ENCODE measurements around the gene RASGEF1C. TPM values are rescaled to one million over a fixed set of nuclear protein-coding genes. Genes with fewer than 3 reads are reported as not detected.

Gene RASGEF1C
- total RNA-seq, 2 experiments from 2014 or later = not detected

- H3K36me3 Mint-ChIP-seq = no peaks in the 10 kb centered on the region
- no peak for DNase-seq
- H3K27me3 Mint-ChIP-seq = peaks cover 6% of the 10 kb centered on the region
- no peak overlapping the region for H3K27ac Mint-ChIP-seq
- H3K4me3 Mint-ChIP-seq = no peak overlapping the region
- H3K9me3 Mint-ChIP-seq = no peaks in the 10 kb centered on the region
- H3K4me1 Mint-ChIP-seq = no peaks in the 10 kb centered on the region
Measured at GRCh38 chr5:180141068-180141660, 67.8 kb downstream of the RASGEF1C start.

DNA sequence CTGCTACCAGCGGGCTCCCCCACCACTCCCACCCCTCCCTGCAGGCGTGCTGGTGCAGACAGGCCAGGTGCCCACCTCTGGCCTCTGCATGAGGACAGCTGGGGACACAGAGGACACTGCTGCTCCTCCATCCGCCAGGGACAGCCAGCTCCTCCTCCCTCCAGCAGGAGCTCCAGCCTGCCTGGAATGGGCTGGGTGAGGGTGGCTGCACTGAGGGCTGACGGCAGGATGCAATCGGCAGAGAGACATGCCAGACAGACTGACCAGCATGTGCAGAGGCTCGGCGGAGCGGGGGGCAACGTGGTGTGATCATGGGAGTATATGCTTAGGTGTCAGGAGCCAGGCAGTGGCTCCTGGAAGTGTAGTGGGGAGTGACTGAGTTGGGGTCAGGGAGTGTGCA, 68.4 kb downstream of the RASGEF1C start:
- no peaks in the 10 kb centered on the region for H3K9me3 Mint-ChIP-seq
- peaks cover 6% of the 10 kb centered on the region for H3K27me3 Mint-ChIP-seq
- H3K36me3 Mint-ChIP-seq = no peaks in the 10 kb centered on the region
- H3K27ac Mint-ChIP-seq = no peak overlapping the region
- no peak overlapping the region for H3K4me3 Mint-ChIP-seq
- DNase-seq = no peak
- peaks cover 2% of the 10 kb centered on the region for H3K4me1 Mint-ChIP-seq

DNA sequence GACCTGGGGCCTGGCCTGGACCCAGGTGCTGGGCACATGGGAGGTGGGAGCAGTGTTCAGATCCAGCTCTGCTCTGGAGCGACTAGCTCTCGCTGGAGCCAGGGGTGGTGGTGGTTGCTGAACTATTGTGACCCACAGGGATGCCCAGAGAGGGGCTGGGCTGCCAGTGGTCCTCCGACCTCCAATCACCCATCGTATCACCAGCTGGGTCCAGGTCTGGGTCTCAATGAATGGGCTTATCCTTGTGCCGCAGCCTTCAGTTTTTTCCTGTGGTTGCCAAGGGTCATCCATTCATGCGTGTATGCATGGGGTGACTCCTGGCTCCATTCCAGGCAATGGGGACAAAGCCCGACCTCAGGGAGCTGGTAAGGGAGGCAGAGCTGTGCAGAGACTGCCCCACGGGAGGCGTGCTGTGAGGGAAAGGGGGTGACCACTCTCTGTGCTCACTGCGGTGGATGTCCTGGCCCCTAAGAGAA, 68.9 kb downstream of the RASGEF1C start:
- no peak overlapping the region for H3K27ac Mint-ChIP-seq
- H3K36me3 Mint-ChIP-seq = no peaks in the 10 kb centered on the region
- H3K9me3 Mint-ChIP-seq = no peaks in the 10 kb centered on the region
- H3K4me3 Mint-ChIP-seq = no peak overlapping the region
- peaks cover 6% of the 10 kb centered on the region for H3K4me1 Mint-ChIP-seq
- peaks cover 6% of the 10 kb centered on the region for H3K27me3 Mint-ChIP-seq
- DNase-seq = no peak

GRCh38 chr5:180139731-180140055, 69.3 kb downstream of the RASGEF1C start:
- no peaks in the 10 kb centered on the region for H3K36me3 Mint-ChIP-seq
- no peak overlapping the region for H3K27ac Mint-ChIP-seq
- H3K27me3 Mint-ChIP-seq = peaks cover 5% of the 10 kb centered on the region
- no peaks in the 10 kb centered on the region for H3K9me3 Mint-ChIP-seq
- peaks cover 10% of the 10 kb centered on the region for H3K4me1 Mint-ChIP-seq
- DNase-seq = no peak
- H3K4me3 Mint-ChIP-seq = no peak overlapping the region

DNA sequence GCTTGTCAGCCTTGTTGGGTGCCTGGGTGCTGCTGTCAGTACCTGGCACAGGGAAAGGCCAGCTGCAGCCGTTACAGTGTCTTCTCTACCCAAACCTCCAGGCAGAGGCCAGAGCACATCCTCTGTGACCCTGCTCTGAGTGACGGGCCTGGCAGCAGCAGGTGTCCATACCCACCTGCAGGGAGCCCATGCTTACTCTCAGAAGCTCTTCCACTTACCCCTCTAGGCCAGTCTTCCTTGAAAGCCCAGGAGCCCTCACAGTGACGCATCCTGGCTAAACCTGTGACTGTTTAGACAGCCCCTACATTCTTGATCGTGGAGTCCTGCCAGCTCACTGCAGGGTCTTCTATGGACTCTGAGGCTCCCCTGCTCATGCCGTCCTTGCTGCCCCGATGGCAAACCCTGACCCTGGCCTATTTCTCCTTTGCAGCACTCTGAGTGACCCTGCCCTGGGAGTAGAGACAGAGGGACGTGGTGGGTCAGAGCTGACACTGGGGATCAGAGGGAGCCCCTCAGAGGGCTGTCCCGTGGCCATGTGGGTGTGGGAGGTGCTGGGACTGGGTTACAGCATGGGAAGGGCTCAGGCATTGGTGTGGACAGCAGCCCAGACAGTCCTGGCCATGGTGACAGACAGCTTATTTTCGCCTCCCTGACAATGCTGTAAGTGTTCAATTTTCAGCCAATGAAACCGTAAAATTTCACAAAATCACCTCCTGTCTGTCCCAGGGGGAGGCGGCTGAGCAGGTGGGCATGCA, 69.9 kb downstream of the RASGEF1C start:
- Mint-ChIP-seq H3K27ac (no peak overlapping the region), H3K27me3 (peaks cover 3% of the 10 kb centered on the region)

GRCh38 chr5:180138214-180138975, 70.6 kb downstream of the RASGEF1C start:
- H3K4me3 Mint-ChIP-seq = no peak overlapping the region
- peaks cover 10% of the 10 kb centered on the region for H3K4me1 Mint-ChIP-seq
- H3K36me3 Mint-ChIP-seq = no peaks in the 10 kb centered on the region
- no peaks in the 10 kb centered on the region for H3K9me3 Mint-ChIP-seq
- DNase-seq = no peak
- H3K27ac Mint-ChIP-seq = no peak overlapping the region
- H3K27me3 Mint-ChIP-seq = peaks cover 3% of the 10 kb centered on the region

More for the DNA sequence above, 69.9 kb downstream of the RASGEF1C start:
- no peak for DNase-seq
- H3K4me1 Mint-ChIP-seq = peaks cover 10% of the 10 kb centered on the region
- no peaks in the 10 kb centered on the region for H3K9me3 Mint-ChIP-seq
- H3K36me3 Mint-ChIP-seq = no peaks in the 10 kb centered on the region
- no peak overlapping the region for H3K4me3 Mint-ChIP-seq

DNA sequence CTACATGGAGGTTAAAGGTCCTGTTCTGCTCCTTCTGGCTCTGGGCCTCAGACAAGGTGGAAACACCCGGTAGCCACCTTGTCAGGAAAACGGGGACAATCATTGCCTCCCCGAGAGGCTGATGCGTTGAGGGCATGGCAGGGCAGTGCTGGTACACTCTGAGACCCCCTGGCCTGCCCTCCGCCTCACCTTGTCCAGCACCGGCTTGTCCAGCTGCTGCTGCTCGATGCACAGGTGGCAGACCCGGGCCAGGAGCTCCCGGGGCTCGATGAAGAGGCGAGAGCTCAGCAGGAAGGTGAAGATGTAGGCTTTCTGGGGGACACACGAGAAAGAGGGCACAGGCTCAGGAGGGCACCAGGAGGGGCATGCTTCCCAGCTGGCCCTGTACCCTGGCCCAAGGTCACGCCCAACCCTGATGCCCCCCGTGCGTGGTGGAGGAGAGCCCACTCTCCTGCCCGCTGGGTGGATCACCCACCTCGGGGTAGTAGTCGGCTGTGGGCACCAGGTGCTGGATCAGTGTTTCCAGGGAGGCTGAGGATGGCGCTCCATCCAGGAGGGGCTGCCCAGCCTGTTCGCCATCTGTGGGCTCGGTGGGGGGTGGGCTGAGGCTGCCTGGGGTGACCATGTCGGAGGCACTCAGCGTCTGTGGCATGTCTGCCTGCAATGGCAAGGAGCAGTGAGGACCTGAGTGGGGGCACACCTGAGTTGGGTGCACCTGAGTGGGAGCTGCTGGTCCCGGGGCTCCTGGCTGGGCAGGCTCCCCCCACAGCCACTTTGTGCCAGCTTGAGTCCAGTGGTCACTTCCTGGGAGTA, 71.4 kb downstream of the RASGEF1C start:
- no peaks in the 10 kb centered on the region for H3K9me3 Mint-ChIP-seq
- peaks cover 10% of the 10 kb centered on the region for H3K4me1 Mint-ChIP-seq
- no peak overlapping the region for H3K27ac Mint-ChIP-seq
- no peak for DNase-seq
- no peak overlapping the region for H3K4me3 Mint-ChIP-seq
- H3K36me3 Mint-ChIP-seq = no peaks in the 10 kb centered on the region
- peaks cover 3% of the 10 kb centered on the region for H3K27me3 Mint-ChIP-seq

DNA sequence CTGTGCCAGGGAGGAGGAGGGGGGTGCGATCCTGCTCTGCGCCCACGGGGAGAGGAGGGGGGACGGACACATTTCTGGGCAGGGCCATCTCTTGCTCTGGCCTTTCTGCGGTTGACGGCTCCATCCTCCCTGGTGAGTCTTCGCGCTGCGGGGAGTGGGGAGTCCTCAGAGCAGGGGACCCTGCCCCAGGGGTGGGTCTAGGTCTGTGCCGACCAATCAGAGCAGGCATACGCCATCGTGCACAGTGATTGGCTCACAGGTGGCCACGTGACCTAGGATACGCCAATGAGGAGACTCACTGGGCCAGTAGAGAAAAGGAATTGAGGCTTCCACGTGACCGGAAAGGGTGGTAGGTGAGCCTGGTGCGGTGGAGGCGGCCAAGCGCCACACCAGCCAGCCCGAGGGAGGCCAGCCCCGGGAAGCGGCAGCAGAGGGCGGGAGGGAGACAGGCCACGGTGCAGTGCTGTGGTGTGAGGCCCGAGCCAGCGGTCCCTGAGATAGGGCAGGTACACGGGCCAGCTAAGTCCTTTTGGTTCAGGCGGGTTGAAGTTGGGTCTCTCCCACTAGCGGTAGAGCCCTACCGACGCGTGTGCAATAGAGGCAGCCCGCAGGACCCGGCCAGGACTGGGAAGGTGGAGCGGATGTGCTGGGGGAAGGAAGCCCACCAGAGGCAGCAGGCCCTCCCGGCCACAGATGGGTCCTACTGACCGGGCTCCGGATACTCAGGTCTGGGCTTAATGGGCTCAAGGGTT, 72.2 kb downstream of the RASGEF1C start:
- Mint-ChIP-seq H3K4me1 (peaks cover 10% of the 10 kb centered on the region), H3K9me3 (no peaks in the 10 kb centered on the region), H3K36me3 (no peaks in the 10 kb centered on the region), H3K27me3 (peaks cover 3% of the 10 kb centered on the region), H3K27ac (no peak overlapping the region), H3K4me3 (no peak overlapping the region)
- no peak for DNase-seq

DNA sequence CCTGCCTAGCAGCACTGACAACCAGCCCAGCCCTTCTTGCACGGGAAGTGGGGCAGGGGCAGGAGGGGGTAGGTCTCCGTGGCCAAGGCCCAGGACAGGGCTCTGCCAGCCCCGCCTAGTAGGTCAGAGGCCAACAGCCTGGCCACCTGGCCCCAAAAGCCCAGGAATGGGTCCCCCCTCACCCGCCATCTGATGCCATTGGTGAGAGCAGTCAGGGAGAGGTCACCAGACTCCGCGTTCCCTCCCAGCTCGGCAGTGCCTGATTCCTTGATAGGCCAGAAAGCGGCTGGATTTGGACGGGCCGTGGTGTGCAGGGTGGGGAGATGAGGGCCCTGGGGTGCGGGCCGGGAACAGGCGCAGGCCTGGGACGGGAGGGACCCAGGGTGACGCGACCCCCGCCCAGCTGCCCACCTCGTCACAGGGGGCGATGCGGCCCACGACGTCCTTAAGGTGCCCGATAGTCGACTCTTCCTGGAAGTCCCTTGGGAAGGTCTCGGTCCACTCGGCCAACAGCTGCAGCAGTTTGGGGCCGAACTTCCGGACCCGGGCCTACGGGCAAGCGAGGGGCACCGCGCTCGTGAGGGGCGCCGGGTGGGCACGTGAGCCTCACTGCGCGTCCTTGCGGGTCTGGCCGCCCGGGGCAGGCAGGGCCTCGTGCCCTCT, 72.9 kb downstream of the RASGEF1C start:
- no peak for DNase-seq
- Mint-ChIP-seq H3K27me3 (peaks cover 3% of the 10 kb centered on the region), H3K27ac (no peak overlapping the region), H3K4me3 (no peak overlapping the region), H3K4me1 (peaks cover 10% of the 10 kb centered on the region), H3K9me3 (no peaks in the 10 kb centered on the region), H3K36me3 (no peaks in the 10 kb centered on the region)

- H3K36me3 Mint-ChIP-seq = no peaks in the 10 kb centered on the region
- no peaks in the 10 kb centered on the region for H3K27me3 Mint-ChIP-seq
- H3K27ac Mint-ChIP-seq = no peak overlapping the region
- peaks cover 10% of the 10 kb centered on the region for H3K4me1 Mint-ChIP-seq
- no peaks in the 10 kb centered on the region for H3K9me3 Mint-ChIP-seq
- DNase-seq = peak; percentile 47
- H3K4me3 Mint-ChIP-seq = no peak overlapping the region
Measured at GRCh38 chr5:180135128-180135955, 73.7 kb downstream of the RASGEF1C start.

DNA sequence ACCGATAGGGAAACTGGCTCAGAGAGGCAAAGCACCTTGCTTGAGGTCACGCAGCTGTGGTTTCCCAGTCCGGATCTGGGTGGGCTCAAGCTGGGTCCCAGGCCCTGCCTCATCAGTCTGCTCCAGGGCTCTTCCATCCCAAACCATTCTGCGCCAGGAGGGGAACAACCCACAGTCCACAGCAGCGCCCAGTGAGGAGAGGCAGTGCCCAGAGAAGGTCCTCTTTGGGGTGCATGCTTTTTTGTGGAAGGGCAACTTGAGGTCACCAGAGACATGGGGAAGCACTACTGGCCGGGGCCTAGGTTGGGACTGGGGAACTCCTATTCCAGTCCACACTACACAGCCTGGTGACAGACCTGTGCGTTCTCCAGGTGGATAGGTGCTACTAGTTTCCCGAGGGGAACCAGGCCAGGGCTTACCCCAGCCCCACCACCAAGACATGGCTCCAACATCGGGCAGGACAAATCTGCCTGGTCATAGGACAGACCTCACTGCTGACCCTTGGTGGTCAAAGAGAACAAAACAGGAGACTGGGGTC, 75.0 kb downstream of the RASGEF1C start:
- Mint-ChIP-seq H3K9me3 (no peaks in the 10 kb centered on the region), H3K4me1 (peaks cover 10% of the 10 kb centered on the region), H3K36me3 (no peaks in the 10 kb centered on the region)

DNA sequence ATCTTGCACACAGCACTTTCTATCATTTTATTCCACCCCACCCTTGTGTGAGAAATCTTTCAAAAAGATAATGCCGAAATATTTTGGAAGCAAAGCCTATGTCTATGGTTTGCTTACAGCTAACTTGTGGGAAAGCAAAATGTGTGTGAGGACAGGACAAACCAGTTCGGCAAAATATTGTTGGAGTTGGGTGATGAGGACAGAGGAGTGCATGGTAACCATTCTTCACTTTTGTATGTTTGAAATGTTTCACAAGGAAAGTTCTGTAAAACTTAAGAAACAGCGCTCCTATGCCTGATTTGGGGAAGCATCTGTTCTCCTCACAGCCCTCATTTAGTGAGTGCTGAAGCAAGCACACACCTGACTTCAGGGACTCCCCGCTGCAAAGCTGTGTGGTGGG, 75.5 kb downstream of the RASGEF1C start:
- H3K36me3 Mint-ChIP-seq = no peaks in the 10 kb centered on the region

More for the DNA sequence above, 75.0 kb downstream of the RASGEF1C start:
- no peak for DNase-seq
- H3K27ac Mint-ChIP-seq = no peak overlapping the region
- no peaks in the 10 kb centered on the region for H3K27me3 Mint-ChIP-seq
- H3K4me3 Mint-ChIP-seq = no peak overlapping the region

GRCh38 chr5:180133060-180133459, 76.0 kb downstream of the RASGEF1C start:
- H3K27ac Mint-ChIP-seq = no peak overlapping the region
- DNase-seq = no peak
- H3K27me3 Mint-ChIP-seq = no peaks in the 10 kb centered on the region
- no peak overlapping the region for H3K4me3 Mint-ChIP-seq
- no peaks in the 10 kb centered on the region for H3K9me3 Mint-ChIP-seq
- H3K4me1 Mint-ChIP-seq = peaks cover 10% of the 10 kb centered on the region
- no peaks in the 10 kb centered on the region for H3K36me3 Mint-ChIP-seq

More for the DNA sequence above, 75.5 kb downstream of the RASGEF1C start:
- H3K4me1 Mint-ChIP-seq = peaks cover 10% of the 10 kb centered on the region
- H3K27ac Mint-ChIP-seq = no peak overlapping the region
- H3K27me3 Mint-ChIP-seq = no peaks in the 10 kb centered on the region
- no peak overlapping the region for H3K4me3 Mint-ChIP-seq
- no peaks in the 10 kb centered on the region for H3K9me3 Mint-ChIP-seq
- DNase-seq = no peak

Measured in activated naive CD8-positive, alpha-beta T cell treated with anti-CD3 and anti-CD28 coated beads for 36 hours (primary cell).